ENCODE data around the gene FHIP2A.

Gene FHIP2A

DNA sequence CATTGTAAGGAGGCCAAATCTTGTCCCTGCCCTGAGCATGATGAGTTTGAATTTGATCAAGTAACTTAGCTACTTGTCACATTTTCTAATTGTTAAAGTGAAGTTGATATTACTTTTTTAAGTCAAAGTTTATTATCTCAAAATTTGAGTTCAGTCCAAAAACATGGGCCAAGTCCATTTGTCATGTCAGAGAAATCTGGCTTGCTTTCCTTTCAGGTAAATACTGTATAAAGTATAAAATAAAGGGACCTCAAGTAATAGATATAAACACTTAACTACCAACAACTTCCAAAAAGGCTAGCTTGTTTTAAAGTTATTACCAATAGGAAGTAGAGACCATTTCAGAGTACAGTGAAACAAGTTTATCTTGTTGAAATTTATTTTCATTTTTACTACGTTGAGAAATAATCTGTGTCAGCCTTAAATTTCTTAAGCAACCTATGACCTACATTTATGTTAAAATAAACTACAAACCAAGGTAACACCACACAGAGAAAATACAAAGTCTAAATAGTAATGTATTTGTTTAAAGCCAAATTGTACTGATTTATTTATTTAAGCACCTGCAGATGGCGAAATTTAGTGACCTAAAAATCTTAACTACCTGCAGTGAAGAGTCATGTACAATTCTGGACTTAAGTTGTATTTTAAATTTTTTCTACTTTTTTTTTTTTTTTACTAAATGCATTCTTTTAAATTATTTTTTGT, 36.5 kb downstream of the FHIP2A start:
- H3K36me3 ChIP-seq, result peaks cover 22% of the 10 kb centered on the region
- DNase-seq, result no peak
- no peaks in the 10 kb centered on the region for H3K4me1 ChIP-seq
- TF ChIP-seq, protein P1, sequence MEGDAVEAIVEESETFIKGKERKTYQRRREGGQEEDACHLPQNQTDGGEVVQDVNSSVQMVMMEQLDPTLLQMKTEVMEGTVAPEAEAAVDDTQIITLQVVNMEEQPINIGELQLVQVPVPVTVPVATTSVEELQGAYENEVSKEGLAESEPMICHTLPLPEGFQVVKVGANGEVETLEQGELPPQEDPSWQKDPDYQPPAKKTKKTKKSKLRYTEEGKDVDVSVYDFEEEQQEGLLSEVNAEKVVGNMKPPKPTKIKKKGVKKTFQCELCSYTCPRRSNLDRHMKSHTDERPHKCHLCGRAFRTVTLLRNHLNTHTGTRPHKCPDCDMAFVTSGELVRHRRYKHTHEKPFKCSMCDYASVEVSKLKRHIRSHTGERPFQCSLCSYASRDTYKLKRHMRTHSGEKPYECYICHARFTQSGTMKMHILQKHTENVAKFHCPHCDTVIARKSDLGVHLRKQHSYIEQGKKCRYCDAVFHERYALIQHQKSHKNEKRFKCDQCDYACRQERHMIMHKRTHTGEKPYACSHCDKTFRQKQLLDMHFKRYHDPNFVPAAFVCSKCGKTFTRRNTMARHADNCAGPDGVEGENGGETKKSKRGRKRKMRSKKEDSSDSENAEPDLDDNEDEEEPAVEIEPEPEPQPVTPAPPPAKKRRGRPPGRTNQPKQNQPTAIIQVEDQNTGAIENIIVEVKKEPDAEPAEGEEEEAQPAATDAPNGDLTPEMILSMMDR (IDR thresholded peaks at IDR 0.05; ENCODE audit: low read depth, low read length), result no peak
- H3K4me3 ChIP-seq (ENCODE audit: low read depth, low read length), result no peak overlapping the region
- no peaks in the 10 kb centered on the region for H3K27me3 ChIP-seq
- H3K9me3 ChIP-seq, result no peaks in the 10 kb centered on the region

DNA sequence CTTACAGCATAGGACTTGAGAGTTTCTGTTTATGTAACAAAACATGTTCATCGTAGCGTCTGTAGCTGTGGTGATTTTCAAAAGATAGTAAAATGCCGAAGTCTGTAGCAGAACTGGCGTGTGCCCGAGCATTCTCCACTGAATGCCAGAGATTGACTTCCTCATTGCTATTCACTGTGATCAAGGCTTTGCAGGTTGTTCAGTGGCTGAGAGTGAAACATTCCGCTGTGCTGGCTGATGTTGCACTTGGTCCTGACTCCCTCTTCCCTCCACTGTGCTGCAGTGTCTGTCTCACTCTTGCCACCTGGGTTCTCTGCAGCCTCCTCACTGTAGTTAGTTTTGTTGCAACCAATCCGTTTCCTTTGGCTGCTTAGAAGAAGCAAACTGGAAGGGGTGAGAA, 37.6 kb downstream of the FHIP2A start:
- TF ChIP-seq, protein P1 (IDR thresholded peaks at IDR 0.05; ENCODE audit: low read depth, low read length), result no peak

DNA sequence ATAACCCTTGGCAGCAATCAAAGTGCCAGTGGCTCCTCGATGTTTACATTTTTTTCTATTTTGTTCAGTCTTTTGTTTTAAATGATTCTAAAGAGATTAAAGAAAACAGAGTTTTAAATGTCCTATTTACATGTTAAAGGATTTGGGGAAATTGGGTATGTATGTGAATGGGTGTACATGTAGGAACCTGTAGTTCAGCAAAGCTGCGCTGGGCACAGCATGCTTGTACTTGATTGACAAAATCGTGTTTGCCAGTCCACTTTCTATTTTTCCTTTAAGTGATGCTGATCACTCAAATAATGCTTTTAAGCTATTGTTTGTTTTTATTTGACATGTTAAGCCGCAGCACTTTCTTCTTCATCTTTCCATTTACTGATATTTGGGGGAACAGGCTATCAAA, 40.9 kb downstream of the FHIP2A start:
- TF ChIP-seq, protein P1 (IDR thresholded peaks at IDR 0.05; ENCODE audit: low read depth, low read length), result no peak
- Histone ChIP-seq H3K4me1 (no peaks in the 10 kb centered on the region), H3K9me3 (no peaks in the 10 kb centered on the region), H3K4me3 (ENCODE audit: low read depth, low read length) (no peak overlapping the region), H3K36me3 (peaks cover 13% of the 10 kb centered on the region), H3K27me3 (no peaks in the 10 kb centered on the region)
- DNase-seq, result no peak

More for the DNA sequence above, 37.6 kb downstream of the FHIP2A start:
- Histone ChIP-seq H3K4me3 (ENCODE audit: low read depth, low read length) (no peak overlapping the region), H3K4me1 (no peaks in the 10 kb centered on the region), H3K36me3 (peaks cover 22% of the 10 kb centered on the region), H3K27me3 (no peaks in the 10 kb centered on the region), H3K9me3 (no peaks in the 10 kb centered on the region)
- DNase-seq, result no peak

DNA sequence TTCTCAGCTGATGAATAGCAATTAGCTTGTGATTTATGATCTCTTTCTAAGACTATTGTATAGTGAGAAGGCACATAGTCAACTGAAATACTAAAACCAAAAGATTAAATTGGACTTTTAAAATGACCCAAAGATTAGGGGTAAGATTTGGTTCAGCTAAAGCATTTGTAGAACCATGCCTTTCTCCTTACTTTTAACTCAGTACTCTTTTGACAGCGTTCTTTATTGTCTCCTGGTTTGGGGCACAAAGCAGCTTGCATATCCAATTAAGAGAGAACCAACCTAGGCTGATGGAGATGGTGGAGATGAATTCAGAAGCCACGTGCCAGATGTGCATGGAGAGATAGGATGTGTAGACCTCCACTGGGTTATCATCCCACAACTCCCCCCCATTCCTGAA, 45.8 kb downstream of the FHIP2A start:
- Histone ChIP-seq H3K9me3 (no peaks in the 10 kb centered on the region), H3K4me1 (no peaks in the 10 kb centered on the region; the same call in 1 of the 2 replicates), H3K27me3 (no peaks in the 10 kb centered on the region), H3K36me3 (peaks cover 2% of the 10 kb centered on the region; the same call in 1 of the 2 replicates), H3K4me3 (ENCODE audit: low read depth, low read length) (no peak overlapping the region)
- TF ChIP-seq, protein P1 (IDR thresholded peaks at IDR 0.05; ENCODE audit: low read depth, low read length), result no peak
- DNase-seq, result no peak

DNA sequence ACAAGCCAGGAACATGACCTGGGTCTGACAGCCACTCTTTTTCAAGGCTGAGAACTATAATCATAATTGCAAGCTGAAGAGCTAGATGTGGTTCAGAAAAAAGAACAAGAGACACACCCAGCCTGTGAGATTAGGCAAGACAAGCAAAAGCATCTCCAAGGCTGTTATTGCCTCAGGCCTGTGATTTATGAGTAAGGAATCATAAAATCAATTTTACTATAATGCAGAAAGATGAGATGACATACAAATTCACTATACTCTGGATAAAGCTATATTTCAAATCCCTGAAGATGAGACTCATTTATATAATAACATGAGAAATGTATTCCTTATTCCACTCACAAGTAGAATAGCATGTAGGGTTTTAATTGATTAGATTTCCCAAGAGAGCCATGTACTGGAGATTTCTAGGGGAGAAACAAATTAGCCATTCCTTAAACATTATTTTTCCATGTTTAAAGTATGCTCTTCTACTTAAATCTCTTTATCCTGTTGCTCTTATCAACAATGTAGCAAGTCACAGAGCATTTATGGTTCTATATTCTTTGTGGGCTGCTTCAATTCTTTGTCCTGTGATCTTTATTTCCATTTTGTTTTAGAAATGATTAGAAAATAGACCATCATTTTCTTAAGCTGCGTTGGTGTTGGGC, 47.4 kb downstream of the FHIP2A start:
- H3K4me3 ChIP-seq (ENCODE audit: low read depth, low read length), result no peak overlapping the region
- no peaks in the 10 kb centered on the region for H3K9me3 ChIP-seq
- no peaks in the 10 kb centered on the region; the same call in 1 of the 2 replicates for H3K4me1 ChIP-seq
- no peaks in the 10 kb centered on the region for H3K27me3 ChIP-seq
- no peak for DNase-seq
- TF ChIP-seq, protein P1 (IDR thresholded peaks at IDR 0.05; ENCODE audit: low read depth, low read length), result no peak
- peaks cover 2% of the 10 kb centered on the region; the same call in 1 of the 2 replicates for H3K36me3 ChIP-seq

DNA sequence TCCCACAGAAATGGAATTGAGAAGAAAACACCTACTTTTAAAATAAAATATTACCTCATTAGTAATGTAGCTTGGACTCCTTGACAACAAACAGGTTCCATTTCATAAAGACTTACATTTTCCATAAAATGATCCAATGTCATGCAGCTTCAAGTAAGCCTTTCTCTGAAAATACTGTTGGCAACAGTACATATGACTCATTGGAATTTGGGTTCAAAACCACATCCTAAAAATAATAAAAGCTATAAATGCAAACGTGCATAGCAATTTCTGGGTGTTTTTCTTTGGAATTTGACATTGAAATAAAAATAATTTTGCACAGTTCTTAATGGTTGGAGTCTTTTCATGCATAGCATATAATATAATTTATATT, 47.9 kb downstream of the FHIP2A start:
- Histone ChIP-seq H3K4me1 (no peaks in the 10 kb centered on the region; the same call in 1 of the 2 replicates), H3K27me3 (no peaks in the 10 kb centered on the region), H3K4me3 (ENCODE audit: low read depth, low read length) (no peak overlapping the region), H3K36me3 (peaks cover under 1% of the 10 kb centered on the region; the same call in 1 of the 2 replicates), H3K9me3 (no peaks in the 10 kb centered on the region)
- TF ChIP-seq, protein P1 (IDR thresholded peaks at IDR 0.05; ENCODE audit: low read depth, low read length), result no peak
- DNase-seq, result no peak

Data from BE2C (cell line).